Endothelial cell (in vitro differentiated cells): Measurements from ENCODE around the gene ROR2. TPM values are rescaled to one million over a fixed set of nuclear protein-coding genes. Genes with fewer than 3 reads are reported as not detected.

Experiments
- DNase-seq: peaks from one replicate; pipeline ENCODE4 v3.0.0; 2021; ENCODE audit warnings: low spot score
- H3K27ac Mint-ChIP-seq: one replicate; pipeline ENCODE4 v1.8.0; 2021; ENCODE audit warnings: mixed read lengths, inconsistent platforms; ENCODE audit not compliant: unreplicated experiment
- H3K27me3 Mint-ChIP-seq: one replicate; pipeline ENCODE4 v1.8.0; 2021; ENCODE audit warnings: mild to moderate bottlenecking, moderate library complexity, mixed read lengths, inconsistent platforms; ENCODE audit not compliant: unreplicated experiment
- H3K36me3 Mint-ChIP-seq: one replicate; pipeline ENCODE4 v1.8.0; 2021; ENCODE audit warnings: mild to moderate bottlenecking, low read depth, mixed read lengths, inconsistent platforms; ENCODE audit not compliant: unreplicated experiment
- H3K4me1 Mint-ChIP-seq: one replicate; pipeline ENCODE4 v1.8.0; 2021; ENCODE audit warnings: mild to moderate bottlenecking, mixed read lengths, inconsistent platforms; ENCODE audit not compliant: unreplicated experiment
- H3K4me3 Mint-ChIP-seq: one replicate; pipeline ENCODE4 v1.8.0; 2021; ENCODE audit warnings: mild to moderate bottlenecking, mixed read lengths, inconsistent platforms; ENCODE audit not compliant: unreplicated experiment
- H3K9me3 Mint-ChIP-seq: one replicate; pipeline ENCODE4 v1.8.0; 2021; ENCODE audit warnings: mixed read lengths, inconsistent platforms; ENCODE audit not compliant: unreplicated experiment
- CTCF ChIP-seq: fragments of 200-600 bp; sonication (generic); IDR thresholded peaks from one replicate; pipeline ENCODE4 v1.5.0; 2021; ENCODE audit warnings: antibody characterized with exemption; ENCODE audit not compliant: unreplicated experiment
- total RNA-seq: library from RNA; stranded (reverse); fragmentation: NEBNext Ultra II Directional; extraction: Animal tissue kit (Norgen Biotek cat#: 25700); gene quantifications from one replicate; pipeline ENCODE4 v1.2.1, GENCODE V29; 2021; ENCODE audit not compliant: unreplicated experiment

The ROR2 gene
- total RNA-seq, 1 donor from 2014 or later = 3.5 TPM

DNA sequence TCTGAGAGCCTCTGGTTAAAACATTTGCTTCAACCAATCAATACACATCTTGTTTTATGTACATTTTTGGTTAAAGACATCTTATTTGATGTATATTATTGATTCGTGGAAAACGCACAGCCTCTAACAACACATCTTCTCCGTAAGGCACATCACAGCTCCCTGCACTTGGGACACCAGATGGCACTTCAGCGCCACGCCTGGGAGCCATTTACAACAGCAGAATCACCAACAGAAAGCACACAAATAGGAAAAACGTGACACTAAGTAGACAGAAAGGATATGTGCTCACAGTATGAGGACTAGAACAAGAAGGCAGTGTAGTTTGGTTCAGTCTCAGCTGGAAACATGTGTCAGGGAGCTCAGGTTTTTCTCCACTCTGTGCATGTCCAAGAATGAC, 199.7 kb downstream of the ROR2 start:
- Mint-ChIP-seq H3K9me3 (no peaks in the 10 kb centered on the region), H3K27me3 (no peaks in the 10 kb centered on the region), H3K4me3 (no peak overlapping the region), H3K27ac (no peak overlapping the region), H3K4me1 (no peaks in the 10 kb centered on the region), H3K36me3 (no peaks in the 10 kb centered on the region)
- no peak for TF ChIP-seq CTCF
- no peak for DNase-seq

- no peak for TF ChIP-seq CTCF
- no peak overlapping the region for H3K27ac Mint-ChIP-seq
- H3K27me3 Mint-ChIP-seq = no peaks in the 10 kb centered on the region
- H3K36me3 Mint-ChIP-seq = no peaks in the 10 kb centered on the region
- no peak for DNase-seq
- H3K9me3 Mint-ChIP-seq = no peaks in the 10 kb centered on the region
- no peaks in the 10 kb centered on the region for H3K4me1 Mint-ChIP-seq
- no peak overlapping the region for H3K4me3 Mint-ChIP-seq
Measured at GRCh38 chr9:91746904-91747303, 203.1 kb downstream of the ROR2 start.

DNA sequence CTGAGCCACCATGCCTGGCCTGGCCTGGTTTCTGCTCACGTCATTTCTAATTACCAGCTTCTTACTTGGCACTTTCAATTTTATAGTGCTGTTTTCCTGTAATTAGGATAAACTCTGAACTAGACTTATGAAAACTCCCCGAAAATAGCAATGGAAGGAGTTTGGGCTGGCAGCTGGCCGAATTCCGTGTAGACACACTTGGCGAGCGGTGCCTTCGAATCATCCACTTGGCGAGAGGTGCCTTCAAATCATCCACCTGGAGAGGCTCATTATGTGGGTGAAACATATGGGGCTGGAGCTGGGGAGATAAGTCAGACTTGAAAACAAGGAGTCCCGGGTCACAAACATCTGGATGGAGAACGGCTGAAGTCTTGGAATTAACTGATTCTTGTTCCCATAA, 203.7 kb downstream of the ROR2 start:
- H3K27me3 Mint-ChIP-seq = no peaks in the 10 kb centered on the region
- no peak for DNase-seq
- no peaks in the 10 kb centered on the region for H3K36me3 Mint-ChIP-seq
- H3K4me1 Mint-ChIP-seq = no peaks in the 10 kb centered on the region
- no peak for TF ChIP-seq CTCF
- H3K4me3 Mint-ChIP-seq = no peak overlapping the region
- H3K27ac Mint-ChIP-seq = no peak overlapping the region
- no peaks in the 10 kb centered on the region for H3K9me3 Mint-ChIP-seq

DNA sequence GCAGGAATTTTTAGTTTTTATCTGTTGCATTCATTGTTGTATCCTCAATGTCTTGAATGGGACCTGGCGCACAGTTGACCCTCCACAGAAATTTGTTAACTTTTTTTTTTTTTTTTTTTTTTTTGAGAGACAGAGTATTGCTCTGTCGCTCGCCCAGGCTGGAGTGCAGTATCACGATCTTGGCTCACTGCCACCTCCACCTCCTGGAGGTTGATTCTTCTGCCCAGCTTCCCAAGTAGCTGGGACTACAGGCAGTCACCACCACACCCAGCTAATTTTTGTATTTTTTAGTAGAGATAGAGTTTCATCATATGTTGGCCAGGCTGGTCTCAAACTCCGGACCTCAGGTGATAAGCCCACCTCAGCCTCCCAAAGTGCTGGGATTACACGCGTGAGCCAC, 205.9 kb downstream of the ROR2 start:
- no peaks in the 10 kb centered on the region for H3K4me1 Mint-ChIP-seq
- no peak overlapping the region for H3K4me3 Mint-ChIP-seq
- no peak for TF ChIP-seq CTCF
- H3K27me3 Mint-ChIP-seq = no peaks in the 10 kb centered on the region
- no peak overlapping the region for H3K27ac Mint-ChIP-seq
- no peaks in the 10 kb centered on the region for H3K36me3 Mint-ChIP-seq
- no peaks in the 10 kb centered on the region for H3K9me3 Mint-ChIP-seq
- no peak for DNase-seq

GRCh38 chr9:91741522-91741921, 208.5 kb downstream of the ROR2 start:
- TF ChIP-seq CTCF = no peak
- H3K4me1 Mint-ChIP-seq = no peaks in the 10 kb centered on the region
- peaks cover 1% of the 10 kb centered on the region for H3K27me3 Mint-ChIP-seq
- H3K27ac Mint-ChIP-seq = no peak overlapping the region
- no peak for DNase-seq
- H3K9me3 Mint-ChIP-seq = no peaks in the 10 kb centered on the region
- no peak overlapping the region for H3K4me3 Mint-ChIP-seq
- H3K36me3 Mint-ChIP-seq = no peaks in the 10 kb centered on the region
